WTC11 (cell line): ENCODE data around the gene MEAF6. TPM values are rescaled to one million over a fixed set of nuclear protein-coding genes. Genes with fewer than 3 reads are reported as not detected.

Experiments
- ATAC-seq: fragments of 200-7000 bp; cut with Tn5 transposase; 2 replicates; pipeline ENCODE4 v1.10.0; 2021; ENCODE audit warnings: mild to moderate bottlenecking, moderate library complexity
- CTCF ChIA-PET: fragments of 300-600 bp; sonication (Branson Sonifier 250); formaldehyde crosslinking; loops from one replicate; lab custom pipeline; 2021; ENCODE audit warnings: antibody characterized with exemption; lab: Charles Lee
- POLR2A ChIA-PET: fragments of 350-600 bp; sonication (Branson Sonifier 250); formaldehyde crosslinking; loops from one replicate; lab custom pipeline; 2021; ENCODE audit warnings: antibody characterized with exemption; lab: Charles Lee
- DNase-seq: peaks from one replicate; pipeline ENCODE4 v3.0.0; 2021; ENCODE audit warnings: low spot score
- H3K27ac Mint-ChIP-seq: 2 replicates; pipeline ENCODE4 v1.8.0; 2021; ENCODE audit warnings: mixed read lengths
- H3K27me3 Mint-ChIP-seq: 2 replicates; pipeline ENCODE4 v1.8.0; 2021; ENCODE audit warnings: low read depth, mild to moderate bottlenecking, moderate library complexity, mixed read lengths
- H3K36me3 Mint-ChIP-seq: 2 replicates; pipeline ENCODE4 v1.8.0; 2021; ENCODE audit warnings: mixed read lengths
- H3K4me1 Mint-ChIP-seq: 2 replicates; pipeline ENCODE4 v1.8.0; 2022; ENCODE audit warnings: mixed read lengths
- H3K4me3 Mint-ChIP-seq: 2 replicates; pipeline ENCODE4 v1.8.0; 2021; ENCODE audit warnings: mild to moderate bottlenecking, moderate library complexity, mixed read lengths
- H3K9me3 Mint-ChIP-seq: 2 replicates; pipeline ENCODE4 v1.8.0; 2021; ENCODE audit warnings: mixed read lengths
- ELF4 ChIP-seq: sonication (generic); formaldehyde crosslinking; IDR thresholded peaks from 2 replicates; pipeline ENCODE4 v1.8.1; 2022; ENCODE audit warnings: low read depth, mild to moderate bottlenecking, moderate library complexity, missing genetic modification reagents
- FOXJ3 ChIP-seq: sonication (generic); formaldehyde crosslinking; IDR thresholded peaks from 2 replicates; pipeline ENCODE4 v1.9.0; 2021; ENCODE audit warnings: missing genetic modification reagents, mild to moderate bottlenecking, borderline replicate concordance
- FOXP1 ChIP-seq: sonication (generic); formaldehyde crosslinking; IDR thresholded peaks from 2 replicates; pipeline ENCODE4 v1.8.0; 2022; ENCODE audit warnings: missing genetic modification reagents, mild to moderate bottlenecking, moderate library complexity, borderline replicate concordance
- NFYB ChIP-seq: sonication (generic); formaldehyde crosslinking; conservative IDR thresholded peaks from 2 replicates; pipeline ENCODE4 v1.8.0; 2022; ENCODE audit warnings: low read depth, missing genetic modification reagents
- RELA ChIP-seq: sonication (generic); formaldehyde crosslinking; IDR thresholded peaks from 2 replicates; pipeline ENCODE4 v1.8.1; 2022; ENCODE audit warnings: missing genetic modification reagents, mild to moderate bottlenecking, borderline replicate concordance
- TEAD4 ChIP-seq: sonication (generic); formaldehyde crosslinking; IDR thresholded peaks from 2 replicates; pipeline ENCODE4 v1.8.0; 2022; ENCODE audit warnings: mild to moderate bottlenecking, missing genetic modification reagents
- ZNF263 ChIP-seq: sonication (generic); formaldehyde crosslinking; IDR thresholded peaks from 2 replicates; pipeline ENCODE4 v1.8.1; 2022; ENCODE audit warnings: low read depth, mild to moderate bottlenecking, moderate library complexity, missing genetic modification reagents
- ZNF396 ChIP-seq: fragments of 250-450 bp; sonication (Bioruptor Pico); IDR thresholded peaks from 2 replicates; pipeline ENCODE4 v1.8.0; 2021; ENCODE audit warnings: mild to moderate bottlenecking, moderate library complexity, borderline replicate concordance
- ZNF423 ChIP-seq: fragments of 250-450 bp; sonication (Bioruptor Pico); IDR thresholded peaks from 2 replicates; pipeline ENCODE4 v2.1.2; 2022; ENCODE audit warnings: mild to moderate bottlenecking, moderate library complexity
- ZNF671 ChIP-seq: fragments of 250-450 bp; sonication (Bioruptor Pico); IDR thresholded peaks from 2 replicates; pipeline ENCODE4 v1.8.0; 2021; ENCODE audit warnings: mild to moderate bottlenecking
- total RNA-seq: library from RNA; stranded (reverse); gene quantifications from 3 replicates; pipeline ENCODE4 v1.2.3, GENCODE V29; 2021
- TF ChIP-seq, protein P1 (sequence below): sonication (generic); formaldehyde crosslinking; IDR thresholded peaks from 2 replicates; pipeline ENCODE4 v1.8.0; 2023; ENCODE audit warnings: mild to moderate bottlenecking, missing genetic modification reagents
- TF ChIP-seq, protein P2 (sequence below): sonication (generic); formaldehyde crosslinking; conservative IDR thresholded peaks from 2 replicates; pipeline ENCODE4 v1.8.1; 2022; ENCODE audit warnings: mild to moderate bottlenecking, missing genetic modification reagents
- TF ChIP-seq, protein P3 (sequence below): sonication (generic); formaldehyde crosslinking; IDR thresholded peaks from 2 replicates; pipeline ENCODE4 v1.8.1; 2022; ENCODE audit warnings: mild to moderate bottlenecking, moderate library complexity, missing genetic modification reagents
- TF ChIP-seq, protein P4 (sequence below): sonication (generic); formaldehyde crosslinking; IDR thresholded peaks from 2 replicates; pipeline ENCODE4 v1.8.1; 2022; ENCODE audit warnings: mild to moderate bottlenecking, missing genetic modification reagents, moderate library complexity, borderline replicate concordance
- TF ChIP-seq, protein P5 (sequence below): fragments of 250-450 bp; sonication (Bioruptor Pico); IDR thresholded peaks from 2 replicates; pipeline ENCODE4 v1.9.0; 2021; ENCODE audit warnings: moderate library complexity, mild to moderate bottlenecking, inconsistent platforms, borderline replicate concordance
- TF ChIP-seq, protein P6 (sequence below): fragments of 250-450 bp; sonication (Bioruptor Pico); conservative IDR thresholded peaks from 2 replicates; pipeline ENCODE4 v1.9.0; 2021; ENCODE audit warnings: mild to moderate bottlenecking
- TF ChIP-seq, protein P7 (sequence below): sonication (generic); formaldehyde crosslinking; IDR thresholded peaks from 2 replicates; pipeline ENCODE4 v1.8.0; 2023; ENCODE audit warnings: missing genetic modification reagents

MEAF6 gene
- total RNA-seq, 1 experiment from 2014 or later: 37.4 TPM

DNA sequence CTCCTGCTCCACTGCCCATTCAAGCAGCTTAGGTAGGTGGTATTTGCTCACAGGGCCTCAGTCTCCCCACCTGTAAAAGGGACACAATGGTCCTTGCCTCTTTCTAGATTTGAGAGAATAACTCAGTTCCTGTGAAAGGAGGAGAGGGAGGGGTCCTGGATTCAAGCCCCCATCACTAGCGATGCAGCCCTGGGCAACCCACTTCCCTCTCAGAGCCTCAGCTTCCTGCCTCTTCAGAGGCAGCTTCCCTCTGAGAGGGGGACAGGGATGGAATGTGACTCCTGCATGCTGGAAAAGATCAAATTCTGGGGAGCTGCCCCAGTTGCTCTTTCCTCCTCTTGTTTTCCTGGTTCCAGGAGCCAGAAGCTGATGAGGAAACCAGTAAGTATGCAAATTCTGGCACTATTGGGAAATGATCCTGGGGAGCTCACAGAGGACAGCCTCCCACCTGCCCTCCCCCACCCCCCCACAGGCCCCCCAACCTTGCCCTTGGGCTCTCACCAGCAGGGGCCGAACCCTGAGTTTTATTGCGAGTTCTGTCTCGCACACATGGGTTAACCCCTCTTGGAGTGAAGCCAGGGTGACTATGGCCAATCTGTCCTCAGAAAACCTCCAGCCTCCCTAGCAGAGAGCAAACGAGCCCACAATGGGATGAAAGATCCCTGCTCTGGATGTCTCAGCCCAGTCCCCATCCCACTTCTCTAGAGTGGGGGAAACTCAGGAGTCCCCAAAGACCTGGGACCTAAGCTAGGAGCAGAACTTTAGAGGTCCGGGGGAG is 28.5 kb downstream of the MEAF6 start:
- Mint-ChIP-seq H3K27ac (no peak overlapping the region), H3K4me3 (no peak overlapping the region), H3K36me3 (peaks cover 17% of the 10 kb centered on the region), H3K27me3 (no peaks in the 10 kb centered on the region), H3K4me1 (peaks cover 13% of the 10 kb centered on the region), H3K9me3 (no peaks in the 10 kb centered on the region)
- no peak for ATAC-seq
- ChIA-PET CTCF (interaction anchor here (0.8 to 6.4 kb wide), 16 partner anchors 10 to 970 kb away, joined by 3 to 279 read pairs (median 9); partner anchors contain the start of genes EPHA10, MEAF6, SNIP1 and ZC3H12A), POLR2A (interaction anchor here (1.9 to 2.4 kb wide), 2 partner anchors 8 to 10 kb away, joined by 8 to 13 read pairs; partner anchors contain the start of gene ZC3H12A)
- no peak for DNase-seq
- TF ChIP-seq, protein P1, sequence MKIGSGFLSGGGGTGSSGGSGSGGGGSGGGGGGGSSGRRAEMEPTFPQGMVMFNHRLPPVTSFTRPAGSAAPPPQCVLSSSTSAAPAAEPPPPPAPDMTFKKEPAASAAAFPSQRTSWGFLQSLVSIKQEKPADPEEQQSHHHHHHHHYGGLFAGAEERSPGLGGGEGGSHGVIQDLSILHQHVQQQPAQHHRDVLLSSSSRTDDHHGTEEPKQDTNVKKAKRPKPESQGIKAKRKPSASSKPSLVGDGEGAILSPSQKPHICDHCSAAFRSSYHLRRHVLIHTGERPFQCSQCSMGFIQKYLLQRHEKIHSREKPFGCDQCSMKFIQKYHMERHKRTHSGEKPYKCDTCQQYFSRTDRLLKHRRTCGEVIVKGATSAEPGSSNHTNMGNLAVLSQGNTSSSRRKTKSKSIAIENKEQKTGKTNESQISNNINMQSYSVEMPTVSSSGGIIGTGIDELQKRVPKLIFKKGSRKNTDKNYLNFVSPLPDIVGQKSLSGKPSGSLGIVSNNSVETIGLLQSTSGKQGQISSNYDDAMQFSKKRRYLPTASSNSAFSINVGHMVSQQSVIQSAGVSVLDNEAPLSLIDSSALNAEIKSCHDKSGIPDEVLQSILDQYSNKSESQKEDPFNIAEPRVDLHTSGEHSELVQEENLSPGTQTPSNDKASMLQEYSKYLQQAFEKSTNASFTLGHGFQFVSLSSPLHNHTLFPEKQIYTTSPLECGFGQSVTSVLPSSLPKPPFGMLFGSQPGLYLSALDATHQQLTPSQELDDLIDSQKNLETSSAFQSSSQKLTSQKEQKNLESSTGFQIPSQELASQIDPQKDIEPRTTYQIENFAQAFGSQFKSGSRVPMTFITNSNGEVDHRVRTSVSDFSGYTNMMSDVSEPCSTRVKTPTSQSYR (CRISPR knock-in tag): no peak
- TF ChIP-seq, protein P2, sequence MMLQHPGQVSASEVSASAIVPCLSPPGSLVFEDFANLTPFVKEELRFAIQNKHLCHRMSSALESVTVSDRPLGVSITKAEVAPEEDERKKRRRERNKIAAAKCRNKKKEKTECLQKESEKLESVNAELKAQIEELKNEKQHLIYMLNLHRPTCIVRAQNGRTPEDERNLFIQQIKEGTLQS (CRISPR knock-in tag): no peak
- no peak for TF ChIP-seq FOXP1
- no peak for TF ChIP-seq ZNF263
- no peak for TF ChIP-seq TEAD4
- TF ChIP-seq, protein P3, sequence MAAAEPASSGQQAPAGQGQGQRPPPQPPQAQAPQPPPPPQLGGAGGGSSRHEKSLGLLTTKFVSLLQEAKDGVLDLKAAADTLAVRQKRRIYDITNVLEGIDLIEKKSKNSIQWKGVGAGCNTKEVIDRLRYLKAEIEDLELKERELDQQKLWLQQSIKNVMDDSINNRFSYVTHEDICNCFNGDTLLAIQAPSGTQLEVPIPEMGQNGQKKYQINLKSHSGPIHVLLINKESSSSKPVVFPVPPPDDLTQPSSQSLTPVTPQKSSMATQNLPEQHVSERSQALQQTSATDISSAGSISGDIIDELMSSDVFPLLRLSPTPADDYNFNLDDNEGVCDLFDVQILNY (CRISPR knock-in tag): no peak
- no peak for TF ChIP-seq RELA (CRISPR knock-in tag)
- TF ChIP-seq ELF4 (CRISPR knock-in tag): no peak
- TF ChIP-seq, protein P4, sequence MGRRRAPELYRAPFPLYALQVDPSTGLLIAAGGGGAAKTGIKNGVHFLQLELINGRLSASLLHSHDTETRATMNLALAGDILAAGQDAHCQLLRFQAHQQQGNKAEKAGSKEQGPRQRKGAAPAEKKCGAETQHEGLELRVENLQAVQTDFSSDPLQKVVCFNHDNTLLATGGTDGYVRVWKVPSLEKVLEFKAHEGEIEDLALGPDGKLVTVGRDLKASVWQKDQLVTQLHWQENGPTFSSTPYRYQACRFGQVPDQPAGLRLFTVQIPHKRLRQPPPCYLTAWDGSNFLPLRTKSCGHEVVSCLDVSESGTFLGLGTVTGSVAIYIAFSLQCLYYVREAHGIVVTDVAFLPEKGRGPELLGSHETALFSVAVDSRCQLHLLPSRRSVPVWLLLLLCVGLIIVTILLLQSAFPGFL: no peak
- TF ChIP-seq, protein P5, sequence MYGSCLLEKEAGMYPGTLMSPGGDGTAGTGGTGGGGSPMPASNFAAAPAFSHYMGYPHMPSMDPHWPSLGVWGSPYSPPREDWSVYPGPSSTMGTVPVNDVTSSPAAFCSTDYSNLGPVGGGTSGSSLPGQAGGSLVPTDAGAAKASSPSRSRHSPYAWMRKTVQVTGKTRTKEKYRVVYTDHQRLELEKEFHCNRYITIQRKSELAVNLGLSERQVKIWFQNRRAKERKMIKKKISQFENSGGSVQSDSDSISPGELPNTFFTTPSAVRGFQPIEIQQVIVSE: no peak
- TF ChIP-seq, protein P6, sequence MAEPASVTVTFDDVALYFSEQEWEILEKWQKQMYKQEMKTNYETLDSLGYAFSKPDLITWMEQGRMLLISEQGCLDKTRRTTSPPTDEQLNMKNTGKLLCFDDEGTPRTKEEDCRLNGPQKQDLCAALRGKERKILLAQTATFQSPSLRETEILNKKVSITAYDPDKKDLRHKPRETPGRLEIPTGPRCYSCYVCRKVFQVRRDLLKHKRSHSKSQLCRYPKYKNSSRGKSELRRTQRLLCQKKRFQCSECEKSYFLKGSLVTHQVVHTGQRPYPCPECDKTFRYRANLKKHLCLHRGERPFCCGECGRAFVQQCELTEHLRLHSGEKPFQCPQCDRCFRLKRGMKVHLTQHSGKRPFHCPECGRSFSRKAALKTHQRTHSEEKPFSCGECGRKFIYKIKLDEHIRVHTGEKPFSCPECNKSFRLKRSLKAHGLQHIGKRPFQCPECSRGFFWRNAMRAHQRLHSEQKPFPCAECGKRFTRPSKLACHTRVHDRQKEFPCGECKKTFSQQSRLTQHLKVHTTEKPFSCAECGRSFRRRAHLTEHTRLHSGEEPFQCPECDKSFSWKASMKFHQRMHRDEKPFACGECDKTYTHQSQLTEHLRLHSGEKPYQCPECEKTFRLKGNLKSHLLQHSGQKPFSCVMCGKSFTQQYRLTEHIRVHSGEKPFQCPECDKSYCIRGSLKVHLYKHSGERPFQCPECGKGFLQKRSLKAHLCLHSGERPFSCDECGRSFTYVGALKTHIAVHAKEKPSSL (CRISPR knock-in tag): no peak
- TF ChIP-seq ZNF396 (CRISPR knock-in tag): no peak
- TF ChIP-seq ZNF423 (CRISPR knock-in tag): no peak
- no peak for TF ChIP-seq FOXJ3 (CRISPR knock-in tag)
- TF ChIP-seq ZNF671 (CRISPR knock-in tag): no peak
- TF ChIP-seq NFYB: no peak
- TF ChIP-seq, protein P7, sequence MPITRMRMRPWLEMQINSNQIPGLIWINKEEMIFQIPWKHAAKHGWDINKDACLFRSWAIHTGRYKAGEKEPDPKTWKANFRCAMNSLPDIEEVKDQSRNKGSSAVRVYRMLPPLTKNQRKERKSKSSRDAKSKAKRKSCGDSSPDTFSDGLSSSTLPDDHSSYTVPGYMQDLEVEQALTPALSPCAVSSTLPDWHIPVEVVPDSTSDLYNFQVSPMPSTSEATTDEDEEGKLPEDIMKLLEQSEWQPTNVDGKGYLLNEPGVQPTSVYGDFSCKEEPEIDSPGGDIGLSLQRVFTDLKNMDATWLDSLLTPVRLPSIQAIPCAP (CRISPR knock-in tag): no peak
